ENCODE results near the gene GJB2.

- TF ChIP-seq CTCF (IDR thresholded peaks at IDR 0.05 in 4 of 5, conservative IDR thresholded peaks at IDR 0.05 in 1 of 5) (no peak), POLR2A (IDR thresholded peaks at IDR 0.05) (no peak)
Observed at GRCh38 chr13:20168396-20168795, 24.3 kb downstream of the GJB2 start.
